ENCODE results near the gene GPR78. TPM values are rescaled to one million over a fixed set of nuclear protein-coding genes. Genes with fewer than 3 reads are reported as not detected.

GPR78 gene
- total RNA-seq, 1 donor from 2014 or later = 23.1 TPM

DNA sequence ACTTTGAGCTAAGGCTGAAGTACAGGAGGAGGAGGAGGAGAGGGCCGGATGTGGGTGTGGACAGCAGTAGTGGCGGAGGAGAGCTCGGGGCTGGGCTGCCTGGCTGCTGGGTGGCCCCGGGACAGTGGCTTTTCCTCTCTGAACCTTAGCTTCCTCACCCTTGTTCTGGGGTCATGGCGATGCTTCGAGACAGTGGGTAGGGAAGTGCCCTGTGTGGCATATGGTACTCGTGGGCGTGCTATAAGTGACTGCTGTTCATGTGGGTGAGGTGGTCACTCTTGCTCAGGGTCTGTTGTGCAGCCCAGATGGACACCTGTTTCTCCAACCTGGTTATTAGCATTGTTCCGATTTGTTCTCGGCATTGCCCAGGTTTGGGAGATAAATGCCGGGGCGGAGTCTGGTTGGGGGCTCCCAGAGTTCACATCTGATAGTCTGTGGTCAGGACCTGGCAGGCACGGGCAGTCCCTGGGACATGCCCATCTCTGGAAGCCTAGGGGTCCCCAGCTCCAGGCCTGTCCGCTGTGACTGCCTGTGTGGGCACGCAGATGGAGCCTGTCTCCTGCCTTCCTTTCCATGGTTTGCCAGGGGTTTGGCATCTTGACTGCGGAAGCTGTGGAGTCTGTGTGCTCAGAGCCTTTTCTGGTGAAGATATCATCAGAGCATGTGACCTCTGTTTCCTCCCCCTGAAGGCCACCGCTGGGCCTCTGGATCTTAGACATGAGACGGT, 7.4 kb downstream of the GPR78 start:
- H3K36me3 ChIP-seq = no peaks in the 10 kb centered on the region
- H3K4me3 ChIP-seq = no peak overlapping the region
- peaks cover 8% of the 10 kb centered on the region for H3K4me1 ChIP-seq
- TF ChIP-seq POLR2AphosphoS5 (IDR thresholded peaks at IDR 0.05; ENCODE audit: insufficient read depth in 1 of 2, low read depth in 1 of 2) (no peak), POLR2A (IDR thresholded peaks at IDR 0.05) (no peak), CTCF (IDR thresholded peaks at IDR 0.05) (no peak)
- no peaks in the 10 kb centered on the region for H3K27me3 ChIP-seq
- DNase-seq (ENCODE audit: extremely low spot score in 2 of 2) = no peak
- H3K9me3 ChIP-seq = no peaks in the 10 kb centered on the region
- intact Hi-C loops (cut with DNase I) = no loop called here
- H3K27ac ChIP-seq = no peak overlapping the region

DNA sequence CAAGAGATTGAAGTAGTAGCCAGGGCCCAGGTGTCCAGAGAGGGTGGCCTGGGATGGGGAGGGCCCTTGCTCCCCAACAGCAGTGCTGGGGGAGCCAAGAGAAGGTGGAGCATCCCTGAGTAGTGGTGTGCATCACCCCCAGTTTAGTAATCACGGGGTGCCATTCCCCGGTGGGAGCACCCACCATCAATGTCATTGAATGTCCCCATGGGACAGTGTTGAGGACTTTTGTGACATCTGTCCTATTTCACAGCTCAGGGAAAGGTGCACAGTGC, 7.9 kb downstream of the GPR78 start:
- Histone ChIP-seq H3K27me3 (no peaks in the 10 kb centered on the region), H3K27ac (no peak overlapping the region), H3K36me3 (no peaks in the 10 kb centered on the region), H3K4me3 (no peak overlapping the region), H3K4me1 (peaks cover 8% of the 10 kb centered on the region), H3K9me3 (no peaks in the 10 kb centered on the region)
- no peak for TF ChIP-seq POLR2AphosphoS5 (IDR thresholded peaks at IDR 0.05; ENCODE audit: insufficient read depth in 1 of 2, low read depth in 1 of 2)
- no peak for TF ChIP-seq POLR2A (IDR thresholded peaks at IDR 0.05)
- no peak for TF ChIP-seq CTCF (IDR thresholded peaks at IDR 0.05)
- intact Hi-C loops (cut with DNase I) = no loop called here
- DNase-seq (ENCODE audit: extremely low spot score in 2 of 2) = no peak

DNA sequence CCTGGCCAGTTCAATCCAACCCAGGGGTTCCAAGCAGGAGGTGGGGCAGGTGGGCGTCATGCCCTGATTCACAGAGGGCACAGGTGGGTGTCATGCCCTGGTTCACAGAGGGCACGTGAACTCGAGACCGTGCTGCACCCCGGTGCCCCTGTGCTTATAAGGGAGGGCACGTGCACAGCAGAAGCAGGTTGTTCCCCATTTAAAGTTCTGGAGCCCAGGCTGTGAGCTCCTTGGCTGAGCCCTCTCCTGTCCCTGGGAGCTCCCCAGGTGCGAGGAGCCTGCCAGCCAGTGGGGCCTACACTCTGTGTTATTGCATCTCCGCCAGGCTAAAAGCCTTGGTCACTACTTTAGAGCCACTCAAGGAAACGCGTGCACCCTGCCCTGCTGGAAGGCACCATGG, 9.1 kb downstream of the GPR78 start:
- no peak for DNase-seq (ENCODE audit: extremely low spot score in 2 of 2)
- Histone ChIP-seq H3K9me3 (no peaks in the 10 kb centered on the region), H3K4me3 (no peak overlapping the region), H3K27me3 (no peaks in the 10 kb centered on the region), H3K27ac (no peak overlapping the region), H3K36me3 (no peaks in the 10 kb centered on the region), H3K4me1 (peaks cover 8% of the 10 kb centered on the region)
- intact Hi-C loops (cut with DNase I) = no loop called here
- TF ChIP-seq POLR2AphosphoS5 (IDR thresholded peaks at IDR 0.05; ENCODE audit: insufficient read depth in 1 of 2, low read depth in 1 of 2) = no peak
- TF ChIP-seq CTCF (IDR thresholded peaks at IDR 0.05) = no peak
- TF ChIP-seq POLR2A (IDR thresholded peaks at IDR 0.05) = no peak

- Histone ChIP-seq H3K4me1 (peaks cover 9% of the 10 kb centered on the region), H3K36me3 (no peaks in the 10 kb centered on the region), H3K9me3 (no peaks in the 10 kb centered on the region), H3K27me3 (no peaks in the 10 kb centered on the region), H3K4me3 (no peak overlapping the region), H3K27ac (no peak overlapping the region)
- no peak for TF ChIP-seq POLR2AphosphoS5 (IDR thresholded peaks at IDR 0.05; ENCODE audit: insufficient read depth in 1 of 2, low read depth in 1 of 2)
- DNase-seq (ENCODE audit: extremely low spot score in 2 of 2) = no peak
- intact Hi-C loops (cut with DNase I) = no loop called here
Observed at GRCh38 chr4:8589823-8590545, 9.8 kb downstream of the GPR78 start.

DNA sequence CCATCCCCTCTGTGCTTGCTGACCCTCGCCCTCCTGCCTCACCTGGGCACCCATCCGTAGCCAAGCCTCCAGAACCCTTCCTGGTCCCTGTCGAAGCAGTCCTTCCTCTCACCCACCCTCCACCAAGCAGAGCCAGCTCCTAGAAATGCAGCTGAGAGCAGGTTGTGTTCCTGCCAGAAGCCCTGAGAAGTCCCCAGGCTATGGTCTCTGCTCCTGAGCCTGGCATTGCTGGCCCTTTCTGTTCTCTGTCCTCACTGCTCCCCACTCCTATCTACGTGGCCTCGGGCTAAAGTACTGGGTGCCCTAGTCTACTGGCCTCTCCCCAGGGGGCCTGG, 10.3 kb downstream of the GPR78 start:
- intact Hi-C loops (cut with DNase I) = no loop called here
- TF ChIP-seq POLR2AphosphoS5 (IDR thresholded peaks at IDR 0.05; ENCODE audit: insufficient read depth in 1 of 2, low read depth in 1 of 2) (no peak), CTCF (IDR thresholded peaks at IDR 0.05) (no peak), POLR2A (IDR thresholded peaks at IDR 0.05) (no peak)
- no peak overlapping the region for H3K27ac ChIP-seq
- peaks cover 15% of the 10 kb centered on the region for H3K4me1 ChIP-seq
- H3K27me3 ChIP-seq = no peaks in the 10 kb centered on the region
- no peak overlapping the region for H3K4me3 ChIP-seq
- DNase-seq (ENCODE audit: extremely low spot score in 2 of 2) = no peak
- no peaks in the 10 kb centered on the region for H3K36me3 ChIP-seq
- no peaks in the 10 kb centered on the region for H3K9me3 ChIP-seq
